Choroid plexus epithelial cell (primary cell): ENCODE data around the gene CENPS.
"Not testable (repeated sequence)": the region's sequence is repeated elsewhere in the genome, so short reads cannot be mapped to it uniquely, and the experiment has no call there.

Source experiments
- DNase-seq: peaks from one replicate; pipeline ENCODE4 v3.0.0-alpha.2; 2010; ENCODE audit warnings: low read depth
- H3K4me3 ChIP-seq: 2 replicates; pipeline ENCODE4 v1.5.1; 2011; ENCODE audit warnings: low read depth, mild to moderate bottlenecking, control low read depth, low read length, moderate library complexity
- CTCF ChIP-seq: conservative IDR thresholded peaks from 2 replicates; pipeline ENCODE4 v1.5.1; 2011; ENCODE audit warnings: low read depth, mild to moderate bottlenecking, control low read depth, inconsistent platforms, low read length, moderate library complexity

The CENPS gene

GRCh38 chr1:10451287-10451686 lies 21.1 kb downstream of the CENPS start:
- TF ChIP-seq CTCF: no peak
- H3K4me3 ChIP-seq: peak overlapping the region; percentile 40
- DNase-seq: peak; percentile 41

- H3K4me3 ChIP-seq: no peak overlapping the region
- no peak for DNase-seq
- TF ChIP-seq CTCF: peak; percentile 17
These were observed 25.8 kb downstream of the CENPS start for GRCh38 chr1:10456048-10456447.

GRCh38 chr1:10456661-10457060 lies 26.4 kb downstream of the CENPS start:
- no peak overlapping the region for H3K4me3 ChIP-seq
- no peak for DNase-seq
- TF ChIP-seq CTCF: no peak

- H3K4me3 ChIP-seq, DNase-seq: not testable (repeated sequence)
These were observed 27.2 kb downstream of the CENPS start for GRCh38 chr1:10457462-10457861.

- TF ChIP-seq CTCF: no peak
- no peak for DNase-seq
- H3K4me3 ChIP-seq: no peak overlapping the region
These were observed 27.6 kb downstream of the CENPS start for GRCh38 chr1:10457875-10458274.

- TF ChIP-seq CTCF: no peak
- peak; percentile 95 for DNase-seq
These were observed 29.0 kb downstream of the CENPS start for GRCh38 chr1:10459184-10459583.

GRCh38 chr1:10467078-10467477 lies 36.8 kb downstream of the CENPS start:
- H3K4me3 ChIP-seq: no peak overlapping the region
- no peak for DNase-seq
- no peak for TF ChIP-seq CTCF

More at GRCh38 chr1:10459184-10459583, 29.0 kb downstream of the CENPS start:
- H3K4me3 ChIP-seq: no peak overlapping the region

GRCh38 chr1:10470043-10470442 lies 39.8 kb downstream of the CENPS start:
- DNase-seq: no peak
- TF ChIP-seq CTCF: no peak
- H3K4me3 ChIP-seq: no peak overlapping the region
